ENCODE data around the gene FGD4.

GRCh38 chr12:32541754-32542374 is 142.5 kb downstream of the FGD4 start:
- TF ChIP-seq CTCF (IDR thresholded peaks at IDR 0.05) (no peak), EP300 (IDR thresholded peaks at IDR 0.05) (no peak), POLR2AphosphoS5 (IDR thresholded peaks at IDR 0.05) (no peak), POLR2A (IDR thresholded peaks at IDR 0.05; ENCODE audit: low read depth) (no peak)
